K562 (cell line): ENCODE measurements around the gene XBP1. TPM values are rescaled to one million over a fixed set of nuclear protein-coding genes. Genes with fewer than 3 reads are reported as not detected.

Experiments used
- FOXA3 ChIP-seq, 2 experiments: fragments of 450-650 bp in 1 of 2; sonication (generic) in 1 of 2; formaldehyde crosslinking; IDR thresholded peaks in 1 of 2; conservative IDR thresholded peaks in 1 of 2; 2 replicates each; pipeline versions ENCODE4 v1.4.0 to v1.8.0; 2020 to 2022; ENCODE audit warnings: mild to moderate bottlenecking in 2 of 2, missing genetic modification reagents in 1 of 2
- HCFC1 ChIP-seq: IDR thresholded peaks from 2 replicates; pipeline ENCODE4 v1.6.1; 2012; ENCODE audit warnings: low read depth, low read length, improper control_type of control experiment
- HNRNPLL ChIP-seq: fragments of 200-400 bp; formaldehyde crosslinking; IDR thresholded peaks from 2 replicates; pipeline ENCODE4 v1.6.1; 2017; ENCODE audit warnings: low read length, low read depth, mild to moderate bottlenecking; ENCODE audit not compliant: poor library complexity, severe bottlenecking
- MGA ChIP-seq: fragments of 450-650 bp; IDR thresholded peaks from 2 replicates; pipeline ENCODE4 v1.6.1; 2016; ENCODE audit warnings: mild to moderate bottlenecking, moderate library complexity
- NCOA6 ChIP-seq: fragments of 450-650 bp; IDR thresholded peaks from 2 replicates; pipeline ENCODE4 v1.6.1; 2017; ENCODE audit warnings: mild to moderate bottlenecking
- NUFIP1 ChIP-seq: fragments of 450-650 bp; IDR thresholded peaks from 2 replicates; pipeline ENCODE4 v1.6.1; 2018; ENCODE audit not compliant: partially characterized antibody
- PPARD ChIP-seq: fragments of 250-450 bp; sonication (Bioruptor Pico); IDR thresholded peaks from 2 replicates; pipeline ENCODE4 v1.8.0; 2022; ENCODE audit warnings: inconsistent platforms, mild to moderate bottlenecking, moderate library complexity
- RBM17 ChIP-seq: fragments of 200-400 bp; formaldehyde crosslinking; IDR thresholded peaks from 2 replicates; pipeline ENCODE4 v1.6.1; 2017; ENCODE audit warnings: low read depth, mild to moderate bottlenecking, low read length, borderline replicate concordance
- ZNF174 ChIP-seq: fragments of 250-450 bp; sonication (Bioruptor Pico); IDR thresholded peaks from 2 replicates; pipeline ENCODE4 v1.4.0; 2020; ENCODE audit warnings: mild to moderate bottlenecking
- polyA plus RNA-seq, 8 experiments: library from polyadenylated mRNA; depleted of rRNA in 4 of 8; stranded (reverse) in 5 of 8; unstranded in 3 of 8; fragments of >200 nt; fragmentation: Nextera tagmentation in 2 of 8; fragmentation: Illumina TruSeq in 1 of 8; extraction: Ambion mirVana in 2 of 8; extraction: Trizol in 1 of 8; gene quantifications; 2 replicates each; pipeline versions ENCODE4 v1.2.1 to v1.2.3, GENCODE V29; 2011 to 2014; ENCODE audit warnings: inconsistent platforms in 1 of 8, missing spikeins in 1 of 8
- total RNA-seq, 7 experiments: library from RNA; depleted of rRNA in 6 of 7; stranded (reverse); fragments of >200 nt in 6 of 7; fragmentation: Illumina TruSeq in 2 of 7; extraction: Trizol in 2 of 7; gene quantifications; 2 replicates each; pipeline versions ENCODE4 v1.2.1 to v1.2.3, GENCODE V29; 2011 to 2021; ENCODE audit warnings: low replicate concordance in 1 of 7
- TF ChIP-seq, protein P1 (sequence below): fragments of 150-350 bp; IDR thresholded peaks from 2 replicates; pipeline ENCODE4 v1.6.1; 2014; ENCODE audit warnings: low read depth, mild to moderate bottlenecking, low read length, borderline replicate concordance
- TF ChIP-seq, protein P2 (sequence below): sonication (generic); formaldehyde crosslinking; IDR thresholded peaks from 2 replicates; pipeline ENCODE4 v1.9.0; 2022; ENCODE audit warnings: mild to moderate bottlenecking, missing genetic modification reagents

XBP1 gene
- total and polyA plus RNA-seq, 9 of the 15 experiments (the other 6 are each of a cell fraction or from before 2014, with no cell fraction given), result 25.0 to 218 (median 94.6) TPM

DNA sequence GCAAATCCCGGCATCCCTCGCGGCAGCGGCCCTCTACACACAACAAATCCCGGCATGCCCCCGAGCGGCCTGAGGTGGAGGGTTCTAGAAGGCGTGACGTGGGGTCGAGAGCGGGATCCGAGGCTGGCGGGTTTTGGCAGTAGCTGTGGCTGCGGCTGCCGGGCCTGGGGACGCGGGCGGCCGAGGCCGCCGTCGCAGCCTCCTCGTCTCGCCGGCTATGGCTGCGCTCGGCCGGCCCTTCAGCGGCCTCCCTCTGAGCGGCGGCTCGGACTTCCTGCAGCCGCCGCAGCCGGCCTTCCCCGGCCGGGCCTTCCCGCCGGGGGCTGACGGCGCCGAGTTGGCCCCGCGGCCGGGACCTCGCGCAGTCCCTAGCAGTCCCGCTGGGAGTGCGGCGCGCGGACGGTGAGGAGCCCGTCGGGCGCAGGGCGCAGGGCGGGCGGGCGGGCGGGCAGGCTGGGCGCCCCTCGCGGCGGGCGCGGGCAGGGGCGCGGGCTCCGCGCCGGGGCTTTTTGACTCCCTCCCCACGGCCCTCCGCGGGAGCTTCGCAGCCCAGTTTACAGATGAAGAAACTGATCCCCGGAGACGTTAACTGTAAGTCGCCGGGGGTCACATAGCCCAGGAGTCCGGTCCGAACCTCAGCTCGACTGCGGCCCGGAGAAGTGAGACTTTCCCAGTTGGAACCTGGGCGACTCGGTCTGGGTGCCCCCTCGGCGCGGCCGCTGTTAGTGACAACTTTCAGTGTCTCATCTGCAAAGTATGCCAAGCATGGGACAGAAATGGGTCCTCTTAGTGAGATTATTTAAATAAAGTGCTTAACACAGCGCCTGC lies 27.5 kb downstream of the XBP1 start, which contains the start of gene CCDC117 (continued):
- TF ChIP-seq HNRNPLL (no peak), HCFC1 (peak; percentile 92), ZNF174 (no peak), RBM17 (no peak), PPARD (CRISPR knock-in tag) (no peak), FOXA3 (CRISPR knock-in tag; conservative IDR thresholded peaks at IDR 0.05 in 1 of 2, IDR thresholded peaks at IDR 0.05 in 1 of 2) (no peak), NUFIP1 (no peak), NCOA6 (no peak), MGA (no peak)
- TF ChIP-seq, protein P1, sequence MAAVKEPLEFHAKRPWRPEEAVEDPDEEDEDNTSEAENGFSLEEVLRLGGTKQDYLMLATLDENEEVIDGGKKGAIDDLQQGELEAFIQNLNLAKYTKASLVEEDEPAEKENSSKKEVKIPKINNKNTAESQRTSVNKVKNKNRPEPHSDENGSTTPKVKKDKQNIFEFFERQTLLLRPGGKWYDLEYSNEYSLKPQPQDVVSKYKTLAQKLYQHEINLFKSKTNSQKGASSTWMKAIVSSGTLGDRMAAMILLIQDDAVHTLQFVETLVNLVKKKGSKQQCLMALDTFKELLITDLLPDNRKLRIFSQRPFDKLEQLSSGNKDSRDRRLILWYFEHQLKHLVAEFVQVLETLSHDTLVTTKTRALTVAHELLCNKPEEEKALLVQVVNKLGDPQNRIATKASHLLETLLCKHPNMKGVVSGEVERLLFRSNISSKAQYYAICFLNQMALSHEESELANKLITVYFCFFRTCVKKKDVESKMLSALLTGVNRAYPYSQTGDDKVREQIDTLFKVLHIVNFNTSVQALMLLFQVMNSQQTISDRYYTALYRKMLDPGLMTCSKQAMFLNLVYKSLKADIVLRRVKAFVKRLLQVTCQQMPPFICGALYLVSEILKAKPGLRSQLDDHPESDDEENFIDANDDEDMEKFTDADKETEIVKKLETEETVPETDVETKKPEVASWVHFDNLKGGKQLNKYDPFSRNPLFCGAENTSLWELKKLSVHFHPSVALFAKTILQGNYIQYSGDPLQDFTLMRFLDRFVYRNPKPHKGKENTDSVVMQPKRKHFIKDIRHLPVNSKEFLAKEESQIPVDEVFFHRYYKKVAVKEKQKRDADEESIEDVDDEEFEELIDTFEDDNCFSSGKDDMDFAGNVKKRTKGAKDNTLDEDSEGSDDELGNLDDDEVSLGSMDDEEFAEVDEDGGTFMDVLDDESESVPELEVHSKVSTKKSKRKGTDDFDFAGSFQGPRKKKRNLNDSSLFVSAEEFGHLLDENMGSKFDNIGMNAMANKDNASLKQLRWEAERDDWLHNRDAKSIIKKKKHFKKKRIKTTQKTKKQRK, result no peak
- TF ChIP-seq, protein P2, sequence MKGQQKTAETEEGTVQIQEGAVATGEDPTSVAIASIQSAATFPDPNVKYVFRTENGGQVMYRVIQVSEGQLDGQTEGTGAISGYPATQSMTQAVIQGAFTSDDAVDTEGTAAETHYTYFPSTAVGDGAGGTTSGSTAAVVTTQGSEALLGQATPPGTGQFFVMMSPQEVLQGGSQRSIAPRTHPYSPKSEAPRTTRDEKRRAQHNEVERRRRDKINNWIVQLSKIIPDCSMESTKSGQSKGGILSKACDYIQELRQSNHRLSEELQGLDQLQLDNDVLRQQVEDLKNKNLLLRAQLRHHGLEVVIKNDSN (CRISPR knock-in tag), result no peak
